KBM-7 (cell line): ENCODE measurements around the gene PAGE5.

Experiments used
- DNase-seq: peaks from one replicate; pipeline ENCODE4 v3.0.0-alpha.2; 2015
- in situ Hi-C: fragments of 300-500 bp; cut with MboI; formaldehyde crosslinking; loops from 2 replicates; pipeline ENCODE4 v1.14.3; 2020; ENCODE audit warnings: low sequenced_read_pairs, low pct_unique_long_range_greater_than_20kb, mixed read lengths

Gene PAGE5, protein sequence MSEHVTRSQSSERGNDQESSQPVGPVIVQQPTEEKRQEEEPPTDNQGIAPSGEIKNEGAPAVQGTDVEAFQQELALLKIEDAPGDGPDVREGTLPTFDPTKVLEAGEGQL

DNA sequence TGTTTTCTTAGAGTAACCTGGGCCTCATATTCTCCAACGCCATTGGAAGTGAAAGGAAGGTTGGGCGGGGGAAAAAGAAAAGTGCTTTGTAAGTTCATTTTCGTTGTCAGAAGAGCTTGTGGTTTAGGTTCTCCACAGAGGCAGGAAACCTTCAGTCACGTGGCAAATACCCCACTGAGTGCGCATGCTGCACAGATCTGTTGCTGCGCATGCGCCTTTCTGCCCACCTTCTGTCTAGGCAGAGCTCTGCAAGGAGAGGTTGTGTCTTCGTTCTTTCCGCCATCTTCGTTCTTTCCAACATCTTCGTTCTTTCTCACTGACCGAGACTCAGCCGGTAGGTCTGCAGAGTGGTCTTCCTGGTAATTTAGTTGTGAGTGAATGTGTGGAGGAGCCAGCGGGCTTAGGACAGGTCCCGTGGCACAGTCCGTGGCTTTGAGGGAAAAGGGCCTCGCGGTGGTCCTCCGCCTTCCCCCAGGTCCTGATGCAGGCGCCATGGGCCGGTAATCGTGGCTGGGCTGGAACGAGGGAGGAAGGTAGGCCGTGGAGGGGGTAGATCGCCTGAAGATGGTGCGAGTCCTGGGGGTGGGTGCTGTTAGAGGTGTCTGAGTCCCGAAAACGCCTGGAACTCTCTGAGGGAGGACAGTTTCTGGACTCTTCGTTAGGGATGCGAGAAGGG lies at the start of gene PAGE5:
Gene PAGE5 (plus strand): TSS at position 228 of the 676 bp plus-strand sequence. CDS start 1,037 bp downstream, outside the sequence.
- peak; percentile 1 for DNase-seq
- in situ Hi-C loops: no loop called here

DNA sequence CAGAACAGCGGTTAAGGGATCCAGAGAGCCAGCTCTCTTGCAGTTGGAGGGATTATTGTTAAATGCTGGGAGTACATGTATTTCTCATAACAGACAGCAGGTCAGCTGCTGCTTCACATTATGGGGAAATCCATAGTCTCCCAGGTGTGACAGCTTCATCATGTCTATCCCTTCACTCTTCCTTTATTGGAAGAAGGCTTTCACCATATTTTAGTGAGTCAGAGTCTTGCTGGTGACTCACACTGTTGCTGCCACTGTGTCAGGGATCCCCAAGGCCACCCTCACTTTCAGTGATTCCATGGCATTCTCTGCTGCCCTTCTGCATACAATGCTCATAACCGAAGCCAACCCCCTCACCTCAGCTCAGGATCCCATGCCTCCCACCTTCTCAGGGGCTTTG lies 32.9 kb upstream of the PAGE5 start:
- no peak for DNase-seq
- in situ Hi-C loops: no loop called here

DNA sequence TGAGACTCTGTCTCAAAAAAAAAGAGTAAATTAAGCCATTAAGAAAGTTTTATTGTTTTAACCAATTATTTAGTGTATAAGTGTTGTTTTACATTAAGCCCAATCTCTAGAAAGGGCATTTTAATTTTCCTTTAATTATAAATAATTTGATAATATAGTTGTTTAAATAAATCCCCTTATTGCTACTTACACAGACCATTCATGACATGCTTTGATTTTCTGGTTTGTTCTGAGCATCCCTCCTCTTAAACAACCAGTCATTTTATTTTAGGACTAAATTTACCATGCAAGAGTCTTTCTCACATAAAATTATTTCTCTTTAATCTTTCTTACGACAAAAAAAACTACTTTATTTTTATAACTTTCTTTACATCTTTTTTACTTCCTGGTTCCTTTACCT lies 23.5 kb upstream of the PAGE5 start:
- in situ Hi-C loops: no loop called here
- no peak for DNase-seq

DNA sequence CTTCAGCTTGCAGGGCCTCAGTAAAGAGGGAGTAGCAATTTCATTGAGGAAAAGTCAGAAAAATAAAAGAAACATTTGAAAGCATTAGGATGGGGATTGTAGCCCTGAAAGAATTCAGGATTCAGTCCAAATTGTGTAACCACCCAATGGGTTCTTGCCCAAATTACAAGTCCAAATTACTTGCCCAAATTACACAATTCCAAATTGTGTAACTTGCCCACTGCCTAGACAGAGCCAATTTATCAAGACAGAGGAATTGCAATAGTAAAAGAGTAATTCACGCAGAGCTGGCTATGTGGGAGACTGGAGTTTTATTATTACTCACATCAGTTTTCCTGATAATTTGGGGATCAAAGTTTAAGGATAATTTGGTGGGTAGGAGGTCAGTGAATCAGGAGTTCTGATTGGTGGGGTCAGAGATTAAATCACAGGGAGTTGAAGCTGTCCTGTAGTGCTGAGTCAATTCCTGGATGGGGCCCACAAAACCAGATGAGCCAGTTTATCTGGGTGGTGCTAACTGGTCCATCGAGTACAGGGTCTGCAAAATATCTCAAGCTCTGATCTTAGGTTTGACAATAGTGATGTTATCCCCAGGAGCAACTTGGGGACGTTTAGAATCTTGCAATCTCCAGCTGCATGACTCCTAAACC lies 18.1 kb upstream of the PAGE5 start:
- in situ Hi-C loops: no loop called here
- DNase-seq: no peak

DNA sequence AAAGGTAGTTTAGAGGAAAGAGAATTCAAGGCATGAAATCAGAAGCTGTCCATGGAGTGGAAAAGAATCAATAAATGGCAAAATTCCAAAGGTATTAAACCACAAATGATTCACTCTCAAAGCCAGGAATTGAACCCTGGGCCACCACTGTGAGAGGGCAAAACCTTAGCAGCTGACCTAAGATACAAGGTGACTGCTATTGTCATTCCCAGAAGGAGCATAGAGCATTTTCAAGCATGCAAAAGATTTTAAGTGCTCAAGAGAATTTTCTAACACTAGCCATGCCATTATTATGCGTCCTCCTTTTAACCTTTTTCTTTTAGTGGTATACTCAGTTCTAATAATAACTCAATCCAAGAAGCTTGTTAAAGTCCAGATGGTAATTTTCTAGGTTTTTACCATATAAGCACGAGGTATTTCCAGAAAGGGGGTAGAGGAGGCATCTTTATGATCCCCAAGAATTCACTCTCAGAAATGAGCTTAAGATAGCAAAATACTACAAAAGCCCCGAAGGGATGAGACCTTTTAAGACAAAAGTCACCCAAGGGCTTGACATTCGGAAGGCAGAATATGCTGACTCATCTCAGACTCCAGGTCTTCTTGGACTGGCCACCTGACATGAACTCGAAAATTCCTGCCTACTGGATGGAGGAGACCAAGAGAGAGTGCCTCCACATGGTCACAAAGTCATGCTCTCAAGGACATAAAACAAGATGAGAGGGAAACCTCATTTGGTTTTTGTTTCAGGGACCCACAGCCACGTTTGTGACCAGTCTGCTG lies 13.8 kb upstream of the PAGE5 start:
- in situ Hi-C loops: no loop called here

DNA sequence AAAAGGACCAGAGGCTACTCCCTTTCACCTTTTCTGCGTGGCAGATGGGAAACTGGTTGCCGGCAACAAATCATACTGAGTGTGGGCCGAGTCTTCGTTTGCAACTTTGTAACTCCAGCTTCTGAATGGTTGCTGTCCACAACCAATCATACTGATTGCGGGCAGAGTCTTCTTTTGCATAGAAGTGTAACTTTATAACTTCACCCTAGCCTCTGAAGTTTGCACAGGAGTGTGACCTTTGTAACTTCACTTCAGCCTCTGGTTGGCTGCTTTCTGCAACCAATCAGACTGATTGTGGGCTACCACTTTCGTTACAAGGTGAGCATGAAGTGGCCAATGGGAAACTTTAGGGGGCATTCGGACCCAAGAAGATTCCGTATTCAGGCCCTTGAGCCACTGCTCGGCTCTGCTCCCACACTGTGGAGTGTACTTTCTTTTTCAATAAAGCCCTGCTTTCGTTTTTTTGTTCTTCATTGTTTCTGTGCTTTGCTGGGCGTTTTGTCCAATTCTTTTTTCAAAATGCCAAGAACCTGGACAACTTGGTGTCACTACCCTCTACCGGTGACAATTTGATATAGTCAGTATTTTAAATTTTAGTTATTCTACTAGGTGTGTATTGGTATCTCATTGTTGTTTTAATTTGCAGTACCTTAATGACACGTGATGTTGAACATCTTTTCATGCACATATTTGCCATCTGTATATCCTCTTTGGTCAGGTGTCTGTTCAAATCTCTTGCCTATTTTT lies 9.0 kb upstream of the PAGE5 start:
- DNase-seq: no peak
- in situ Hi-C loops: no loop called here

More for the DNA sequence above, 13.8 kb upstream of the PAGE5 start:
- no peak for DNase-seq

DNA sequence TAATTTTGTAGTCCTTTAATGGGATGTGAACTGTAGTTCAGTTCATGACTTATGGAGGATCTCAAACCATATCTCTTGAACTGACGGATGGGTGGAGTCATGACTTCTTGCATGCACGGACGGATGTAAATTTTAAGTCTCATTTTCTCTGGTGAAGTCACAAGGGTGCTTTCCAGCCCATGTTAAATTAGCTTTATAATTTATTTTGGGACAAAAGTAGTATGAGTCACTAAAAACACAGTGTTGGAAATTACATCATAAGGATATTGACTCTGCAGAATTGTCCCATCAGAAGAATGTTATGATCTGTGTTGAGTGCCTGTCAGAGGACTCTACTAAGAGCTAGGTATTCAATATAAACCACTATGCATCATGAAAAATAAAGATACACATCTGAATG lies 6.8 kb upstream of the PAGE5 start:
- DNase-seq: no peak
- in situ Hi-C loops: no loop called here

DNA sequence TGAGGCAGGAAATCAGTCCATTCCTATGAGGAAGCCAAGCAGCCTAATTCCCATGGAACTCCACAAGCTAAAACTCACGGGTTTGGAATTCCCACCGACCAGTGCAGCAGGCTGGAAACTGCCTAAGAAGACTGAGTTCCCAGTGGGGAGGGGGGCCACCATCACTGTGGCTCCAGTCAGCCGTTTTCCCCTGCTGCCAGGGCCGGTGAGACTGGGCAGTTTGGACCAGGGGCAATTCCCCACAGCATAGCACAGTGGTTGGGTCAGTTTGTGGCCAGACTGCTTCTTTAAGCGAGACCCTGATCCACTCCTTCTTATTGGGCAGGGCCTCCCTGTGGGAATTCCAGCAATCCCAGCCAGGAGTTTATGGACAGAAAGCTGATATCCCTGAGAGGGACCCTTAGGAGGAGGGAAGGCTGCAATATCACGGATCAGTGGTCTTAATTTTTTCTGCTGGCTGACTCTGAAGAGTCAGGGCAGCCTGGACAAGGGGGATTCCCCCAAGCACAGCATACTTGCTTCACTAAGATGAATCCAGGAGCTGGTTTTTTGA lies 20.7 kb downstream of the PAGE5 start:
- DNase-seq: no peak
- in situ Hi-C loops: no loop called here

DNA sequence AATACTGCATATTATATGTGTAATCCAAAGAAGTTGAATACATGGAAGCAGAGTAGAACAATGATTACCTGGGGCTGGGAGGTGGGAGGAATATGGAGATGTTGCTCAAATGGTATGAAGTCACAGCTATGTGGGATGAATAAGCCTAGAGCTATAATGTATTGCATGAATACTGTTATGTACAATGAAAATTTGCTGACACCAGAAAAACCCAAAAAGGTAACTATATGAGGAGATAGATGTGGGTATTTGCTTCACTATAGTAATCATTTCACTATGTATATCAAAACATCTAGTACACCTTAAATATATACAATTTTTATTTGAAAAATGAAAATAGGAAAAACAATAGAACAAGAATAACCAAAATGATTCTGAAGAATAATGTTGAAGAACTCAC lies 33.4 kb downstream of the PAGE5 start:
- DNase-seq: no peak
- in situ Hi-C loops: no loop called here

DNA sequence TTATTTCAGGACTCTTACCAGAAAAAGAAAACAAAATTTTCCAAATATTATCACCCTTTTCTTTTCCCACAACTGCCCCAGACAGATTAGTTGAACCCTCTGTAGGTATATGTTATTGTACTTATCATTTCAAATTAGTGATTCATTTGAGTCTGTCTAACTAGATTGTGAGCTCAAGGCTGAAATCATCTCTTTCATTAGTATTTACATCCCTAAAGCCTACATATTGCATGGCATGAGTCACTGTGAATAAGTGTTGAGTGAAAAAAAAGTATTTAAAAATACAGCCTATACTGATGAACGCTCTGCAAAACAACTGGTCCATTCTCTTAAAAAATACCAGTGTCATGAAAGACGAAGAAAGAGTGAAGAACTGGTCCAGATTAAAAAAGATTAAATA lies 40.7 kb downstream of the PAGE5 start:
- in situ Hi-C loops: no loop called here
- DNase-seq: no peak

DNA sequence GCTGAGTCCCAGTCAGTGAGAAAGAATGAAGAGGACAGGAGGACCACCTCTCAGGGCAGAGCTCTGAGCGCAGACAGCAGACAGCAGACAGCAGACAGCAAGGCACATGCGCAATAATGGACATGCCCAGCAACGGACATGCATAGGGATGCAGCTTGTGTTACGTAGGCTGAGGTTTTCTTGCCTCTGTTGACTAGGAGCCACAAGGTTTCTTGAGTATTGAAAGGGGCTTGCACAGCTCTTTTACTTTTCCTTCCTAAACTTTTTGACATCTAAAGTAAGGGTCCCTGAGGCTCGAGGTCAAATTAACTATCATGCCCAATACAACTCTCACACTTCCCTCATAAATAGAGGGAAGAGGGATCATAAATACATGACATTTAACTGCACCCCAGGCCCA lies 44.7 kb downstream of the PAGE5 start, which contains the start of gene PAGE3:
Gene PAGE3 (minus strand): TSS at position 101 of the 400 bp plus-strand sequence. CDS start 1,013 bp downstream, outside the sequence.
- DNase-seq: no peak
- in situ Hi-C loops: no loop called here
